Mucosa of rectum (tissue), 2 donors: ENCODE results near the gene ITGB6.

ENCODE experiments used
- H3K27ac ChIP-seq, 2 donors: one replicate each; pipeline ENCODE4 v1.7.0; 2013; ENCODE audit warnings: inconsistent platforms in 2 of 2, low read depth in 2 of 2, low read length in 2 of 2
- H3K27me3 ChIP-seq, 2 donors: one replicate each; pipeline ENCODE4 v1.7.0; 2013; ENCODE audit warnings: low read length in 2 of 2; ENCODE audit not compliant: control insufficient read depth in 2 of 2, insufficient read depth in 2 of 2
- H3K36me3 ChIP-seq, 2 donors: one replicate each; pipeline ENCODE4 v1.7.0; 2013; ENCODE audit warnings: low read length in 2 of 2; ENCODE audit not compliant: control insufficient read depth in 2 of 2, insufficient read depth in 2 of 2
- H3K4me1 ChIP-seq, 2 donors: one replicate each; pipeline ENCODE4 v1.7.0; 2013; ENCODE audit warnings: low read length in 2 of 2, mild to moderate bottlenecking in 1 of 2; ENCODE audit not compliant: control insufficient read depth in 2 of 2, insufficient read depth in 2 of 2
- H3K4me3 ChIP-seq, 2 donors: one replicate each; pipeline ENCODE4 v1.7.0; 2013; ENCODE audit warnings: low read length in 2 of 2
- H3K9ac ChIP-seq, 2 donors: one replicate each; pipeline ENCODE4 v1.7.0; 2013; ENCODE audit warnings: low read length in 2 of 2, low read depth in 1 of 2, mild to moderate bottlenecking in 1 of 2
- H3K9me3 ChIP-seq, 2 donors: one replicate each; pipeline ENCODE4 v1.7.0; 2013; ENCODE audit warnings: low read length in 2 of 2; ENCODE audit not compliant: control insufficient read depth in 2 of 2
- donor health status: healthy.
- donor health status: Normal muscosa, but diverticular disease.

ITGB6 gene

GRCh38 chr2:160141419-160141818 lies 58.7 kb downstream of the ITGB6 start:
- no peak overlapping the region for H3K27ac ChIP-seq
- no peaks in the 10 kb centered on the region for H3K27me3 ChIP-seq
- no peaks in the 10 kb centered on the region for H3K9me3 ChIP-seq
- no peak overlapping the region for H3K9ac ChIP-seq
- H3K4me3 ChIP-seq: no peak overlapping the region
- peaks cover 8% of the 10 kb centered on the region in 2 donors for H3K36me3 ChIP-seq
- no peaks in the 10 kb centered on the region for H3K4me1 ChIP-seq

DNA sequence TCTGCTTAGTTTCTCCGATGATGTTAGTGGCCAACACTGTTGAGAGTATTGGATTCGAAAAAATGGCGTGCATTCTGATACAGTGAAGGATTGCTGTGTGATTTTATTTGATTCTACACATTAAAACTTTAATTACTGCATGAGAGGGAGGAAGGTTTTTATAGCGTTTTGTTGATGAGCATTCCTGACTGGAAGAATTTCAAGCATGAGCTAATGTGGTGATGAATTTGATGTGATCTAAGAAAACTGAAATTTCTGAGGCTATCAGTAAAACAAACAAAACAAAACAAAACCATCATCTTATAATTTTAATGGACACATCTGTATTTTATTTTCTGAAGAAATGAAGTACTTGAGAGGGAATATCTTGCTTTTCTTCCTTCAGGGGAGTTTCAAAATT lies 59.6 kb downstream of the ITGB6 start:
- no peak overlapping the region for H3K9ac ChIP-seq
- peaks cover 5 to 8% of the 10 kb centered on the region in 2 donors for H3K36me3 ChIP-seq
- no peak overlapping the region for H3K4me3 ChIP-seq
- H3K9me3 ChIP-seq: no peaks in the 10 kb centered on the region
- no peaks in the 10 kb centered on the region for H3K27me3 ChIP-seq
- H3K27ac ChIP-seq: no peak overlapping the region
- no peaks in the 10 kb centered on the region for H3K4me1 ChIP-seq

GRCh38 chr2:160139991-160140390 lies 60.1 kb downstream of the ITGB6 start:
- no peak overlapping the region for H3K9ac ChIP-seq
- no peaks in the 10 kb centered on the region for H3K4me1 ChIP-seq
- H3K27me3 ChIP-seq: no peaks in the 10 kb centered on the region
- no peak overlapping the region for H3K4me3 ChIP-seq
- peaks cover 3 to 8% of the 10 kb centered on the region in 2 donors for H3K36me3 ChIP-seq
- no peak overlapping the region for H3K27ac ChIP-seq
- H3K9me3 ChIP-seq: no peaks in the 10 kb centered on the region

DNA sequence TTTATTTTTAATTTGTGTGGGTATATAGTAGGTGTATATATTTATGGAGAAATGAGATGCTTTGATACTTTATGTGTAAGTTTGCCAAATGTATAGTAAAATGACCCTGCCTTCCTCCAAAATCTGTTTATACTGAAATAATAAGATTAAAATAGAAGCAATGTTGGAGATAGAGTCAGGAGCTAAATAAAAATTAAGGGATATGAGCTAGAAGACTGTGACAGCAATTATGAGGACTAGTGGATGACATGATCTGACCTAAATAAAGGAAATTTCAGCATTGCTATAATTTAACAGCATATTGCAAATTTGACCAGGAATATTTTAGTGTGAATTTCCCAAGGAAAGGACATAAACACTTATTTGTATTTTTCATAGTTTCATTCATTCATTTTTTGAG lies 60.7 kb downstream of the ITGB6 start:
- H3K27me3 ChIP-seq: no peaks in the 10 kb centered on the region
- H3K9ac ChIP-seq: no peak overlapping the region
- H3K4me1 ChIP-seq: no peaks in the 10 kb centered on the region
- H3K9me3 ChIP-seq: no peaks in the 10 kb centered on the region
- H3K27ac ChIP-seq: no peak overlapping the region
- H3K4me3 ChIP-seq: no peak overlapping the region
- peaks cover 3 to 8% of the 10 kb centered on the region in 2 donors for H3K36me3 ChIP-seq

GRCh38 chr2:160138406-160138805 lies 61.7 kb downstream of the ITGB6 start:
- no peaks in the 10 kb centered on the region for H3K27me3 ChIP-seq
- no peaks in the 10 kb centered on the region for H3K9me3 ChIP-seq
- H3K36me3 ChIP-seq: peaks cover 3 to 8% of the 10 kb centered on the region in 2 donors

GRCh38 chr2:160137464-160137863 lies 62.6 kb downstream of the ITGB6 start:
- Histone ChIP-seq H3K9me3 (no peaks in the 10 kb centered on the region), H3K4me1 (no peaks in the 10 kb centered on the region), H3K27ac (no peak overlapping the region), H3K36me3 (peaks cover 3 to 8% of the 10 kb centered on the region in 2 donors), H3K9ac (no peak overlapping the region), H3K4me3 (no peak overlapping the region), H3K27me3 (no peaks in the 10 kb centered on the region)

More at GRCh38 chr2:160138406-160138805, 61.7 kb downstream of the ITGB6 start:
- no peaks in the 10 kb centered on the region for H3K4me1 ChIP-seq
- no peak overlapping the region for H3K9ac ChIP-seq
- H3K4me3 ChIP-seq: no peak overlapping the region
- H3K27ac ChIP-seq: no peak overlapping the region

- no peak overlapping the region for H3K4me3 ChIP-seq
Observed at GRCh38 chr2:160132761-160133160, 67.3 kb downstream of the ITGB6 start.

DNA sequence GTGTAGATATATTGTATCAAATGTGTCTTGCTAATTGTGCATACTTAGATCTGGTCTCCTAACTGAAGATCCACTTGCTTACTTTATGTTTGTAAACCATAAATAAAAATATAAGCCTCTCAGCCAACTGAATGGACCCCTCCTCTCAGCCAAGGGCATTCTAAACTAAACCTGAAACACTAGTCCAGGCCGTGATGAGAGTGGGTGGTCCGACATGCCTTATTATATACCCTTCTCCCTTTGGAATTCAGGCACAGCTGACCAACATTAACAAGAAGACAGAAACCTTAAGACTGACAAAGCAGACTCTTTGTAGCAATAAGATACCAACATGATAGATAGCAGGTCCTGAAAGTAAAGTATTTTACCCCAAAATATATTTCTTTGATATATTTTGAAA lies 73.3 kb downstream of the ITGB6 start:
- Histone ChIP-seq H3K27me3 (no peaks in the 10 kb centered on the region), H3K36me3 (peaks cover 0 to 11% of the 10 kb centered on the region in 2 donors), H3K9ac (no peak overlapping the region), H3K4me1 (no peaks in the 10 kb centered on the region), H3K27ac (no peak overlapping the region), H3K9me3 (no peaks in the 10 kb centered on the region), H3K4me3 (no peak overlapping the region)

More at GRCh38 chr2:160132761-160133160, 67.3 kb downstream of the ITGB6 start:
- Histone ChIP-seq H3K27ac (no peak overlapping the region), H3K4me1 (no peaks in the 10 kb centered on the region), H3K9me3 (no peaks in the 10 kb centered on the region), H3K9ac (no peak overlapping the region), H3K36me3 (peaks cover 3 to 8% of the 10 kb centered on the region in 2 donors), H3K27me3 (no peaks in the 10 kb centered on the region)

DNA sequence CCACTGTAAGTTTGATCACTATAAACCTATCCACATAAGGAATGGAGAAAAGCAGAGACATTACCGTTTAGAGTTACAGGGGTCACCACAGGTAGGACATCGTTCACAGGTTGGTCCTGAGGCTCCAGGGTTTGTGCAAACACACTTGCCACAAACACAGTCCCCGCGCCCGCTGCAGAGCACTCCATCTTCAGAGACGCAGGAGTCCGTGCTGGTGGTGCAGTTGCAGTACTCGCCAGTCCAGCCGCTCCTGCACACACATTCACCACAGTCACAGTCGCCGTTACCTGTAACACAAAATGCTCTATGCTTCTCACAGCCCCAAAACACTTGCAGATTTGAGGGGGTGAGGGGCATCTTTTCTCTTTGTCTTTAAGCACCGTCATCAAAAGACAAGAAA lies 73.8 kb downstream of the ITGB6 start:
- Histone ChIP-seq H3K36me3 (peaks cover 0 to 11% of the 10 kb centered on the region in 2 donors), H3K27me3 (no peaks in the 10 kb centered on the region), H3K27ac (no peak overlapping the region), H3K9me3 (no peaks in the 10 kb centered on the region), H3K4me3 (no peak overlapping the region), H3K4me1 (no peaks in the 10 kb centered on the region), H3K9ac (no peak overlapping the region)

DNA sequence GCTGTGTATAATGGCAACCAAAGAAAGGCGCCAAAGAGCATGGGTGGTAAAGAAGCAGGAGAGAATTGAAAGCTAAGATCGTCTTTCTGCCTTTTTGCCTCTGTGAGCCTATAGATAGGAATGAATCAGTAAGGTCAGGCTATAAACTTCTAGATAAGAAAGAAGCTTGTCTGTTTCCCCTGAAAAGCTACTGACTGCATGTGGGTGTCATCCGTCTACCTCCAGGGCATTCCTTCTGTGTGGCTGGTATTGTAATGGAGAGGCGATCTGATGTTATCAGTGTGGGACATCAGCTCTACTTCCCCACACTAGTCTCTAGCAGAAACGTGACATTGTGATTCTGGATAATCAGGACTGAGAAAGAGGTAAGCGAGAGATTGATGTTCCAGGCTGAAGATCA lies 74.2 kb downstream of the ITGB6 start:
- Histone ChIP-seq H3K9me3 (no peaks in the 10 kb centered on the region), H3K4me3 (no peak overlapping the region), H3K27ac (no peak overlapping the region), H3K36me3 (peaks cover 0 to 11% of the 10 kb centered on the region in 2 donors), H3K4me1 (no peaks in the 10 kb centered on the region), H3K27me3 (no peaks in the 10 kb centered on the region), H3K9ac (no peak overlapping the region)

DNA sequence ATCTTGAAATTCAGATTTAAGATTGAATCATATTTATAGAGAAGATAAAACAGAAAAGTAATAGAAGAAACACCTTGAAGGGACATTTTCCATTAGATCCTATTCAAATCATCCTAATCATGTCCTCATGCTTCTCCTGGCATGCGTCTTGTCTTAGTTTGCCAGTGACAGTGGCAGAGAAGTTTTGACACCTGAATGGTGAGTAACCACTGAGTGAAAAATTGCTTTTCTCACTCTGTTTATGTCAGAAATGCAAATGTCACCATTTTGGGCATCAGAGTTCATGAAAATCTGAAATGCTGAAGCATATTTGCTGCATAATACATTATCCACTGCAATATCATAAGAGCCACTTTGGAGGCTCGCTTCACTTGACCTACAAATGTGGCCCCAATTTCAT lies 74.7 kb downstream of the ITGB6 start:
- H3K27me3 ChIP-seq: no peaks in the 10 kb centered on the region
- H3K9me3 ChIP-seq: no peaks in the 10 kb centered on the region
- no peak overlapping the region for H3K9ac ChIP-seq
- no peak overlapping the region for H3K4me3 ChIP-seq
- H3K27ac ChIP-seq: no peak overlapping the region
- H3K4me1 ChIP-seq: no peaks in the 10 kb centered on the region
- H3K36me3 ChIP-seq: peaks cover 0 to 11% of the 10 kb centered on the region in 2 donors
